HepG2 (cell line): ENCODE measurements around the gene TTPAL. TPM values are rescaled to one million over a fixed set of nuclear protein-coding genes. Genes with fewer than 3 reads are reported as not detected.

Experiments
- CBX5 ChIP-seq: sonication (generic); formaldehyde crosslinking; IDR thresholded peaks from 2 replicates; pipeline ENCODE4 v1.4.0; 2020; ENCODE audit warnings: missing genetic modification reagents, borderline replicate concordance
- CREM ChIP-seq, 2 experiments: sonication (generic) in 1 of 2; formaldehyde crosslinking in 1 of 2; IDR thresholded peaks; 2 replicates each; pipeline versions ENCODE4 v1.4.0 to v1.6.1; 2016 to 2020; ENCODE audit warnings: antibody characterized with exemption in 1 of 2, mild to moderate bottlenecking in 1 of 2, missing genetic modification reagents in 1 of 2
- FOSL1 ChIP-seq: sonication (generic); formaldehyde crosslinking; IDR thresholded peaks from 2 replicates; pipeline ENCODE4 v1.9.0; 2021; ENCODE audit warnings: missing genetic modification reagents, borderline replicate concordance
- HDAC2 ChIP-seq: sonication (generic); formaldehyde crosslinking; IDR thresholded peaks from 2 replicates; pipeline ENCODE4 v1.4.0; 2020; ENCODE audit warnings: missing genetic modification reagents
- NFIC ChIP-seq: IDR thresholded peaks from 2 replicates; pipeline ENCODE4 v1.6.1; 2012; ENCODE audit warnings: mild to moderate bottlenecking, low read length, inconsistent platforms
- NKX3-1 ChIP-seq: sonication (generic); formaldehyde crosslinking; IDR thresholded peaks from 2 replicates; pipeline ENCODE4 v1.5.0; 2020; ENCODE audit warnings: missing genetic modification reagents
- PHF21A ChIP-seq: sonication (generic); formaldehyde crosslinking; IDR thresholded peaks from 2 replicates; pipeline ENCODE4 v1.5.0; 2020; ENCODE audit warnings: mild to moderate bottlenecking, missing genetic modification reagents
- POLR2AphosphoS5 ChIP-seq: IDR thresholded peaks from 2 replicates; pipeline ENCODE4 v1.6.1; 2012; ENCODE audit warnings: low read depth, low read length
- THRA ChIP-seq: sonication (generic); formaldehyde crosslinking; IDR thresholded peaks from 2 replicates; pipeline ENCODE4 v1.4.0; 2020; ENCODE audit warnings: missing genetic modification reagents, borderline replicate concordance
- XBP1 ChIP-seq: sonication (generic); formaldehyde crosslinking; IDR thresholded peaks from 2 replicates; pipeline ENCODE4 v1.5.0; 2020; ENCODE audit warnings: missing genetic modification reagents
- ZBTB3 ChIP-seq: sonication (generic); formaldehyde crosslinking; IDR thresholded peaks from 2 replicates; pipeline ENCODE4 v1.4.0; 2020; ENCODE audit warnings: low read depth, mild to moderate bottlenecking, moderate library complexity, missing genetic modification reagents, borderline replicate concordance
- ZFP1 ChIP-seq: IDR thresholded peaks from 2 replicates; pipeline ENCODE4 v1.6.1; 2016
- ZFP36L2 ChIP-seq: sonication (generic); formaldehyde crosslinking; IDR thresholded peaks from 2 replicates; pipeline ENCODE4 v1.4.0; 2020; ENCODE audit warnings: missing genetic modification reagents
- ZNF136 ChIP-seq: sonication (generic); formaldehyde crosslinking; IDR thresholded peaks from 2 replicates; pipeline ENCODE4 v1.8.1; 2022; ENCODE audit warnings: low read depth, mild to moderate bottlenecking, moderate library complexity, missing genetic modification reagents
- ZNF230 ChIP-seq: sonication (generic); formaldehyde crosslinking; IDR thresholded peaks from 2 replicates; pipeline ENCODE4 v1.4.0; 2020; ENCODE audit warnings: mild to moderate bottlenecking, missing genetic modification reagents
- ZNF251 ChIP-seq: sonication (generic); formaldehyde crosslinking; IDR thresholded peaks from 2 replicates; pipeline ENCODE4 v1.9.0; 2021; ENCODE audit warnings: mild to moderate bottlenecking, missing genetic modification reagents
- ZNF451 ChIP-seq: sonication (generic); formaldehyde crosslinking; IDR thresholded peaks from 2 replicates; pipeline ENCODE4 v1.5.0; 2020; ENCODE audit warnings: mild to moderate bottlenecking, missing genetic modification reagents
- ZNF512B ChIP-seq: sonication (generic); formaldehyde crosslinking; IDR thresholded peaks from 2 replicates; pipeline ENCODE4 v1.5.1; 2020; ENCODE audit warnings: missing genetic modification reagents, mild to moderate bottlenecking, borderline replicate concordance
- ZNF549 ChIP-seq: sonication (generic); formaldehyde crosslinking; IDR thresholded peaks from 2 replicates; pipeline ENCODE4 v1.5.0; 2020; ENCODE audit warnings: missing genetic modification reagents
- polyA plus RNA-seq, 8 experiments: library from polyadenylated mRNA; depleted of rRNA in 3 of 8; stranded (reverse) in 7 of 8; unstranded in 1 of 8; fragments of >200 nt; fragmentation: Illumina TruSeq in 4 of 8; extraction: Trizol in 4 of 8; gene quantifications; 2 replicates each; pipeline versions ENCODE4 v1.2.1 to v1.2.3, GENCODE V29; 2011 to 2016; ENCODE audit warnings: low read depth in 4 of 8, missing spikeins in 1 of 8, mixed read lengths in 1 of 8; ENCODE audit not compliant: insufficient read depth in 1 of 8
- total RNA-seq, 5 experiments: library from RNA; depleted of rRNA; stranded (reverse); fragments of >200 nt; fragmentation: Illumina TruSeq; extraction: Trizol; gene quantifications; 2 replicates each; pipeline ENCODE4 v1.2.3, GENCODE V29; 2016; ENCODE audit warnings: low read depth in 1 of 5
- TF ChIP-seq, protein P1 (sequence below): sonication (generic); formaldehyde crosslinking; IDR thresholded peaks from 2 replicates; pipeline ENCODE4 v1.5.0; 2020; ENCODE audit warnings: mild to moderate bottlenecking, missing genetic modification reagents
- TF ChIP-seq, protein P2 (sequence below): sonication (generic); formaldehyde crosslinking; IDR thresholded peaks from 2 replicates; pipeline ENCODE4 v1.5.0; 2020; ENCODE audit warnings: missing genetic modification reagents

TTPAL gene
- total and polyA plus RNA-seq, 2 of the 13 experiments (the other 11 are each of a cell fraction or from before 2014, with no cell fraction given): 4.3 to 18.8 TPM

GRCh38 chr20:44461142-44461802, 14.4 kb upstream of the TTPAL start (continued):
- TF ChIP-seq FOSL1 (CRISPR knock-in tag) (no peak), ZFP1 (CRISPR knock-in tag) (no peak), ZFP36L2 (CRISPR knock-in tag) (no peak), POLR2AphosphoS5 (no peak), ZNF230 (no peak), NFIC (peak; percentile 76; the same call in 1 of the 2 replicates), PHF21A (CRISPR knock-in tag) (peak; percentile 83), ZNF451 (CRISPR knock-in tag) (no peak), ZBTB3 (CRISPR knock-in tag) (no peak; the same call in 1 of the 2 replicates), CBX5 (no peak), HDAC2 (CRISPR knock-in tag) (peak; percentile 60; the same call in 1 of the 2 replicates), ZNF251 (CRISPR knock-in tag) (no peak), NKX3-1 (CRISPR knock-in tag) (no peak), THRA (CRISPR knock-in tag) (peak; percentile 8; the same call in 1 of the 2 replicates), ZNF136 (CRISPR knock-in tag) (no peak), ZNF549 (CRISPR knock-in tag) (no peak), XBP1 (no peak), ZNF512B (no peak; the same call in 1 of the 2 replicates), CREM (IDR thresholded peaks at IDR 0.05) (peak; percentile 80), CREM (CRISPR knock-in tag; IDR thresholded peaks at IDR 0.05) (no peak)
- TF ChIP-seq, protein P1, sequence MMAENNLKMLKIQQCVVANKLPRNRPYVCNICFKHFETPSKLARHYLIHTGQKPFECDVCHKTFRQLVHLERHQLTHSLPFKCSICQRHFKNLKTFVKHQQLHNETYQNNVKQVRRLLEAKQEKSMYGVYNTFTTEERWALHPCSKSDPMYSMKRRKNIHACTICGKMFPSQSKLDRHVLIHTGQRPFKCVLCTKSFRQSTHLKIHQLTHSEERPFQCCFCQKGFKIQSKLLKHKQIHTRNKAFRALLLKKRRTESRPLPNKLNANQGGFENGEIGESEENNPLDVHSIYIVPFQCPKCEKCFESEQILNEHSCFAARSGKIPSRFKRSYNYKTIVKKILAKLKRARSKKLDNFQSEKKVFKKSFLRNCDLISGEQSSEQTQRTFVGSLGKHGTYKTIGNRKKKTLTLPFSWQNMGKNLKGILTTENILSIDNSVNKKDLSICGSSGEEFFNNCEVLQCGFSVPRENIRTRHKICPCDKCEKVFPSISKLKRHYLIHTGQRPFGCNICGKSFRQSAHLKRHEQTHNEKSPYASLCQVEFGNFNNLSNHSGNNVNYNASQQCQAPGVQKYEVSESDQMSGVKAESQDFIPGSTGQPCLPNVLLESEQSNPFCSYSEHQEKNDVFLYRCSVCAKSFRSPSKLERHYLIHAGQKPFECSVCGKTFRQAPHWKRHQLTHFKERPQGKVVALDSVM (CRISPR knock-in tag): no peak
- TF ChIP-seq, protein P2, sequence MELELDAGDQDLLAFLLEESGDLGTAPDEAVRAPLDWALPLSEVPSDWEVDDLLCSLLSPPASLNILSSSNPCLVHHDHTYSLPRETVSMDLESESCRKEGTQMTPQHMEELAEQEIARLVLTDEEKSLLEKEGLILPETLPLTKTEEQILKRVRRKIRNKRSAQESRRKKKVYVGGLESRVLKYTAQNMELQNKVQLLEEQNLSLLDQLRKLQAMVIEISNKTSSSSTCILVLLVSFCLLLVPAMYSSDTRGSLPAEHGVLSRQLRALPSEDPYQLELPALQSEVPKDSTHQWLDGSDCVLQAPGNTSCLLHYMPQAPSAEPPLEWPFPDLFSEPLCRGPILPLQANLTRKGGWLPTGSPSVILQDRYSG: no peak
